Esophagus squamous epithelium (tissue), 4 donors: ENCODE data around the gene OPN5.

ENCODE experiments used
- POLR2A ChIP-seq, 4 donors: fragments of 450-650 bp; IDR thresholded peaks; one replicate each; pipeline ENCODE4 v1.6.1; 2017; ENCODE audit warnings: antibody characterized with exemption in 4 of 4, mild to moderate bottlenecking in 4 of 4, moderate library complexity in 3 of 4
- TF ChIP-seq, protein P1 (sequence below), 6 experiments: fragments of 450-650 bp in 4 of 6; fragments of 200-600 bp in 2 of 6; sonication (generic) in 2 of 6; IDR thresholded peaks; one replicate each; pipeline ENCODE4 v1.5.1; 2016 to 2019; ENCODE audit warnings: antibody characterized with exemption in 6 of 6, mild to moderate bottlenecking in 4 of 6, moderate library complexity in 4 of 6

DNA sequence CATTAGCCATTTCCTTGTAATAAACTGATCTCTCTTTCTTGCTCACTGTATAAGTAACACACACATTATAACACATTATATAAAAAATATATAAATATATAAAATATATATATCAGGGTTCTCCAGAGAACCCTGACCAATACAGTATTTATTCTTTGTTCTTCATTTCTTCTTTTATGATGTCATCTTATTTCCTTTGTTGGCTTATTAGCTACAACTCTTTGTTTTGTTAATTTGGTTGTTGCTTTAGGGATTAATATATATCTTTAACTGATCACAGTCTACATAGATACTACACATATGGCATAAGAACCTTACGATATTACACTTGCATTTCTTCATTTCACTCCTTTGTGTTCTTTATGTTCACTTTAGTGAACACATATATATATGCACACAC lies 14.7 kb upstream of the OPN5 start:
- TF ChIP-seq, protein P1, sequence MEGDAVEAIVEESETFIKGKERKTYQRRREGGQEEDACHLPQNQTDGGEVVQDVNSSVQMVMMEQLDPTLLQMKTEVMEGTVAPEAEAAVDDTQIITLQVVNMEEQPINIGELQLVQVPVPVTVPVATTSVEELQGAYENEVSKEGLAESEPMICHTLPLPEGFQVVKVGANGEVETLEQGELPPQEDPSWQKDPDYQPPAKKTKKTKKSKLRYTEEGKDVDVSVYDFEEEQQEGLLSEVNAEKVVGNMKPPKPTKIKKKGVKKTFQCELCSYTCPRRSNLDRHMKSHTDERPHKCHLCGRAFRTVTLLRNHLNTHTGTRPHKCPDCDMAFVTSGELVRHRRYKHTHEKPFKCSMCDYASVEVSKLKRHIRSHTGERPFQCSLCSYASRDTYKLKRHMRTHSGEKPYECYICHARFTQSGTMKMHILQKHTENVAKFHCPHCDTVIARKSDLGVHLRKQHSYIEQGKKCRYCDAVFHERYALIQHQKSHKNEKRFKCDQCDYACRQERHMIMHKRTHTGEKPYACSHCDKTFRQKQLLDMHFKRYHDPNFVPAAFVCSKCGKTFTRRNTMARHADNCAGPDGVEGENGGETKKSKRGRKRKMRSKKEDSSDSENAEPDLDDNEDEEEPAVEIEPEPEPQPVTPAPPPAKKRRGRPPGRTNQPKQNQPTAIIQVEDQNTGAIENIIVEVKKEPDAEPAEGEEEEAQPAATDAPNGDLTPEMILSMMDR (IDR thresholded peaks at IDR 0.05) = no peak
- TF ChIP-seq POLR2A (IDR thresholded peaks at IDR 0.05) = no peak
